ENCODE measurements around the gene SH3GL3.

The SH3GL3 gene

GRCh38 chr15:83510001-83510400, 62.9 kb downstream of the SH3GL3 start:
- DNase-seq (ENCODE audit: low read depth), result no peak

GRCh38 chr15:83512459-83512858, 65.3 kb downstream of the SH3GL3 start:
- DNase-seq (ENCODE audit: low read depth), result no peak

- no peak for DNase-seq (ENCODE audit: low read depth)
Observed at GRCh38 chr15:83514584-83514983, 67.4 kb downstream of the SH3GL3 start.

- no peak for DNase-seq (ENCODE audit: low read depth)
Observed at GRCh38 chr15:83515164-83515563, 68.0 kb downstream of the SH3GL3 start.

GRCh38 chr15:83516935-83517334, 69.8 kb downstream of the SH3GL3 start:
- DNase-seq (ENCODE audit: low read depth), result no peak

- no peak for DNase-seq (ENCODE audit: low read depth)
Observed at GRCh38 chr15:83526319-83526718, 79.2 kb downstream of the SH3GL3 start.

- no peak for DNase-seq (ENCODE audit: low read depth)
Observed at GRCh38 chr15:83533410-83533962, 86.3 kb downstream of the SH3GL3 start.

- no peak for DNase-seq (ENCODE audit: low read depth)
Observed at GRCh38 chr15:83537606-83538005, 90.5 kb downstream of the SH3GL3 start.

GRCh38 chr15:83538682-83539081, 91.5 kb downstream of the SH3GL3 start:
- no peak for DNase-seq (ENCODE audit: low read depth)

- no peak for DNase-seq (ENCODE audit: low read depth)
Observed at GRCh38 chr15:83545804-83546511, 98.8 kb downstream of the SH3GL3 start.

GRCh38 chr15:83546512-83546888, 99.4 kb downstream of the SH3GL3 start:
- DNase-seq (ENCODE audit: low read depth), result no peak

- DNase-seq (ENCODE audit: low read depth), result no peak
Observed at GRCh38 chr15:83547168-83547567, 100.0 kb downstream of the SH3GL3 start.

- no peak for DNase-seq (ENCODE audit: low read depth)
Observed at GRCh38 chr15:83549623-83550022, 102.5 kb downstream of the SH3GL3 start.

- DNase-seq (ENCODE audit: low read depth), result no peak
Observed at GRCh38 chr15:83554558-83554957, 107.4 kb downstream of the SH3GL3 start.

- no peak for DNase-seq (ENCODE audit: low read depth)
Observed at GRCh38 chr15:83555383-83555782, 108.2 kb downstream of the SH3GL3 start.

- no peak for DNase-seq (ENCODE audit: low read depth)
Observed at GRCh38 chr15:83556068-83556467, 108.9 kb downstream of the SH3GL3 start.

- DNase-seq (ENCODE audit: low read depth), result no peak
Observed at GRCh38 chr15:83556754-83557153, 109.6 kb downstream of the SH3GL3 start.

- DNase-seq (ENCODE audit: low read depth), result no peak
Observed at GRCh38 chr15:83558146-83558545, 111.0 kb downstream of the SH3GL3 start.

GRCh38 chr15:83559310-83559966, 112.3 kb downstream of the SH3GL3 start:
- peak; percentile 42 for DNase-seq (ENCODE audit: low read depth)

- DNase-seq (ENCODE audit: low read depth), result no peak
Observed at GRCh38 chr15:83561661-83562060, 114.5 kb downstream of the SH3GL3 start.

GRCh38 chr15:83565138-83565537, 118.0 kb downstream of the SH3GL3 start:
- no peak for DNase-seq (ENCODE audit: low read depth)

- DNase-seq (ENCODE audit: low read depth), result no peak
Observed at GRCh38 chr15:83565553-83566159, 118.5 kb downstream of the SH3GL3 start.

- DNase-seq (ENCODE audit: low read depth), result no peak
Observed at GRCh38 chr15:83567318-83567717, 120.2 kb downstream of the SH3GL3 start.
